ENCODE data around the gene IL1B.

The IL1B gene

DNA sequence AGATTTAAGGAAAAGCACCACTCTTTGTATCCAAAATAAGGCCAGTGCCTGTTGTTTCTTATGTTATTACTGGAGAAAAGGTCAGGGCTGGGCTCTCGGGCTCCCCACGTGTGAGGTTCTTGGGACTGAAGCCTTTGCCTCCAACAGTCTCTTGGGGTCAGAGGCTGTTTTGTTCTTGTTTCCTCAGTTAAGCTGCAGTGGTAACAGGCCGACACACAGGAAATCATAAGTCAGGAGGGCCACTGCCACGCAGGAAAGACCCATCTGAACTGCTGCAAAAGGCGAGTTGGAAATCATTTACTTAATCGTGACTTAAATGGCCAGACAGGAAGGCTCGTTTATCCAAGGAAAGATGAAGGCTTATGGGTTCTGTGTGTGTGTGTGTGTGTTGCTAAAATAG lies 44.1 kb upstream of the IL1B start:
- DNase-seq (ENCODE audit: low read depth in 2 of 2) = peak; percentile 29 to 50
- TF ChIP-seq, protein P1, sequence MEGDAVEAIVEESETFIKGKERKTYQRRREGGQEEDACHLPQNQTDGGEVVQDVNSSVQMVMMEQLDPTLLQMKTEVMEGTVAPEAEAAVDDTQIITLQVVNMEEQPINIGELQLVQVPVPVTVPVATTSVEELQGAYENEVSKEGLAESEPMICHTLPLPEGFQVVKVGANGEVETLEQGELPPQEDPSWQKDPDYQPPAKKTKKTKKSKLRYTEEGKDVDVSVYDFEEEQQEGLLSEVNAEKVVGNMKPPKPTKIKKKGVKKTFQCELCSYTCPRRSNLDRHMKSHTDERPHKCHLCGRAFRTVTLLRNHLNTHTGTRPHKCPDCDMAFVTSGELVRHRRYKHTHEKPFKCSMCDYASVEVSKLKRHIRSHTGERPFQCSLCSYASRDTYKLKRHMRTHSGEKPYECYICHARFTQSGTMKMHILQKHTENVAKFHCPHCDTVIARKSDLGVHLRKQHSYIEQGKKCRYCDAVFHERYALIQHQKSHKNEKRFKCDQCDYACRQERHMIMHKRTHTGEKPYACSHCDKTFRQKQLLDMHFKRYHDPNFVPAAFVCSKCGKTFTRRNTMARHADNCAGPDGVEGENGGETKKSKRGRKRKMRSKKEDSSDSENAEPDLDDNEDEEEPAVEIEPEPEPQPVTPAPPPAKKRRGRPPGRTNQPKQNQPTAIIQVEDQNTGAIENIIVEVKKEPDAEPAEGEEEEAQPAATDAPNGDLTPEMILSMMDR (IDR thresholded peaks at IDR 0.05; ENCODE audit: low read depth, low read length) = no peak

DNA sequence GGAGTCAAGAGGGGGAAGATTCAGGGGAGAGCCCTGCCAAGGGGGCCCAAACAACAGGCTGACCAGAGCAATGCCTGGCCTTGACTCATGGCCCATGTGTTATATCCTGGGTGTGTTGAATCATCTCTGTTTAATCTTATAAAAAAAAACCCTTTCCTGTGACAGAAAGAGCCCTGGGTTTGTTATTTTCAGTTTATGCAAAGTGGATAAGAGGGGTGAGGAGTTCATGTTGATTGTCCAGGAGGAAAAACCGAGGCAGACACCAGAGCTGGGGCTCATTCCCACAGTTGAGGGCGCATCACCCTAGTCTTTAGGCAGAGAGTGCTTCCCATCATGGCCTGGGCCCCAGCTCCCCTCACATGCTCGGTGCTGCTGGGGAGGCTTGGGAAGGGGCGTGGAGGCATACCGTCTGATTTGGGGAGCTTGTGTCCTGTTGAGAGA lies 43.5 kb upstream of the IL1B start:
- peak; percentile 47 to 88 for DNase-seq (ENCODE audit: low read depth in 2 of 2)
- no peak overlapping the region for H3K4me3 ChIP-seq (replicated peaks in 1 of 2; ENCODE audit: low read depth in 2 of 2, low read length in 2 of 2)
- TF ChIP-seq, protein P1 (IDR thresholded peaks at IDR 0.05; ENCODE audit: low read depth, low read length) = no peak

More for the DNA sequence above, 44.1 kb upstream of the IL1B start:
- no peak overlapping the region for H3K4me3 ChIP-seq (replicated peaks in 1 of 2; ENCODE audit: low read depth in 2 of 2, low read length in 2 of 2)

DNA sequence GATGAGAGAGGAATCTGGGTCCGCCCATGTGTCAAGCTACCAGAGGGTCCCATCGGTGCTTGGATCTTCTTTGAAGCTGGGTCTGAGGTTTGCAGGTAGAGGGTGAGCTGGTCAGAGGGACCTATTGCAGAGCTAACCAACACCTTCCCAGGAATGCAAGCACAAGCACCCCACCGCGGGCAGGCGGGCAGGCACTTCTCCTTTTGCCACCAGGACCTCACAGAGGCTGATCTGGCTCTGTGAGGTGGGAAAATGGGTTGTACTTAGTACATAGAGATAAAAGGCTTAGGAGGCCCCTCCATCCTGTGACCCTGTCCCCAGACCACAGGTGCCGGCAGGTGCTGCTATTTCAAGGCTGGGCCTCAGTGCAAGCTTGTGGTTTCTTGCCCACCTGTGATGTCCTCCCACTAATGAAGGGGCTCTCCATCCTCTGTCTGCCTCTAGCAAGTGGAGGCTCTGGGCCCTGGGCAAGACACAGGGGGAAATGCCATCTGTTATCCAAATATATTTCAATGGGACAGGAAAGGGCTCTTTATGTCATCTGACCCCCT lies 43.0 kb upstream of the IL1B start:
- DNase-seq (ENCODE audit: low read depth in 2 of 2) = no peak
- H3K4me3 ChIP-seq (replicated peaks in 1 of 2; ENCODE audit: low read depth in 2 of 2, low read length in 2 of 2) = no peak overlapping the region
- TF ChIP-seq, protein P1 (IDR thresholded peaks at IDR 0.05; ENCODE audit: low read depth, low read length) = no peak

DNA sequence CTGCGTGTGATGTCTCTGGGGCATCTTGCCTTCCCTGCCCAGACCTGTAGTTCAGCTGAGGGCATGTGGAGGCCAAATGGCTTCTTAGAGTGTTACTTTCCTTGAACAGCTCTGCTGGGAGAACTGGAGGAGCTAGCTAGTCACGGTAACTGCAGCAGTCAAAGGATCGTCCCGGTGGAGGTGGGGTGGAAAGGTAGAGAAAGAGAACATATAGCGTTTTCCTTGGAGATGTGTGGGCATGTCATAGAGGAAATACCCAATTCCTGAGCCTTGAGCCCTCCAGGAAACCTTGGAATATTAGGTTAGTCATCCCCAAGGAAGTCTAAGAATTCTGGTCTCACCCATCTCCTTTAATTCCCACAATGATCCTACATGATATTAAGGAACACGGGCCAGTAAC lies 40.8 kb upstream of the IL1B start:
- TF ChIP-seq, protein P1 (IDR thresholded peaks at IDR 0.05; ENCODE audit: low read depth, low read length) = no peak
- peak in 1 of 2 donors; percentile 36 for DNase-seq (ENCODE audit: low read depth in 2 of 2)
- no peak overlapping the region for H3K4me3 ChIP-seq (replicated peaks in 1 of 2; ENCODE audit: low read depth in 2 of 2, low read length in 2 of 2)

DNA sequence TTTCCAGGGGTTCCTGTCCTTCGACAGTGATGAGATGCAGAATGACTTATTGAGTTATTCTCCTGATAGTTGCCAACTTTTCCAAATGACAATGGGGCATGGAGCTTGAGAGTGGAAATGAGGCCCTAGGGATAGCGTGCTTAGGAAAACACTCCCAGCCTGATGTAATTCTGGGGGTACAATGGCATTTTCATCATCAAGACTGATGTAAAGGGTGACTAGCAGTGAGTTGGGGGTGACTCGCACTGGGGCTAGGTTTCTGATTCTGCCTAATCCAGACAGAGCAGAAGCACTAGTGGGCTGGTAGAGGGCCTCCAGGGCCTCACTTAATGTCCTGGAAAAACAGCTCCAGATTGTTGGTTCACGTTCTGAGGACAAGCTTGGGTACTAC lies 40.4 kb upstream of the IL1B start:
- DNase-seq (ENCODE audit: low read depth in 2 of 2) = peak in 1 of 2 donors; percentile 57
- no peak overlapping the region for H3K4me3 ChIP-seq (replicated peaks in 1 of 2; ENCODE audit: low read depth in 2 of 2, low read length in 2 of 2)
- TF ChIP-seq, protein P1 (IDR thresholded peaks at IDR 0.05; ENCODE audit: low read depth, low read length) = no peak

DNA sequence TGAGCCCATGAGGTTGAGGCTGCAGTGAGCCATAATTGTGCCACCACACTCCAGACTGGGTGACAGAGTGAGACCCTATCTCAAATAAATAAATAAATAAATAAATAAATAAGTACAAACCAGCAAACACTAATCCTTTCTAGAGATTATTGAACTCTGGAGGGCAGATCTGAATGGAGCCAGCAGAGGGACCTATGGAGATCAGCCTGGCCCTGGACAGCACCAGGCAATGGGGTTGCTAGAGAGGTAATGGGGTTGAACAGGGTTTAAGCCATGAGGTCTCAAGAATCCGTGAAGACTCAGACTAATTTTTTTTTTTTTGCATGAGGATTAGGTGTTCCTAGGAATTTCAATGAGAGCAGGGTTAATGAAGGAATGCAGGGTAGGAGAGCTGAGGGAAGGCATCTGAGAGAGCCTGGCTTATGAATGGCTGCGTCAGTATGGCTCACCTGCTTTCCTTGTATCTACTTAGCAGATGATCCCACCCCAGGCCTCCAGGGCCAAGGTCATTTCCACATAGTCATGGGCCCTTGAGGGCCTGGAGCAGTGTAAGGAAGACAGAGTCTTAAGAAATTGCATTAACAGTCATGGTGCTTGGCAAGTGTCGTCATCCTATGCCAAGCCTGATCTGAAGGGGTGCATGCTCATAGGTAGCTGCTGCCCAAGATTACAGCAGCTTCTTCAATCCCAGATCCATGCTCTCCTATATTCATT lies 39.8 kb upstream of the IL1B start:
- no peak for DNase-seq (ENCODE audit: low read depth in 2 of 2)
- H3K4me3 ChIP-seq (replicated peaks in 1 of 2; ENCODE audit: low read depth in 2 of 2, low read length in 2 of 2) = no peak overlapping the region

More for the DNA sequence above, 39.8 kb upstream of the IL1B start:
- TF ChIP-seq, protein P1 (IDR thresholded peaks at IDR 0.05; ENCODE audit: low read depth, low read length) = no peak
